Lower lobe of right lung (tissue), 2 donors: ENCODE results near the gene AUTS2. TPM values are rescaled to one million over a fixed set of nuclear protein-coding genes. Genes with fewer than 3 reads are reported as not detected.

Experiments used
- ATAC-seq, 2 donors: fragments of 200-7000 bp; cut with Tn5 transposase; one replicate each; pipeline ENCODE4 v1.9.1; 2020 to 2022; ENCODE audit warnings: mild to moderate bottlenecking in 2 of 2, moderate library complexity in 2 of 2
- DNase-seq: peaks from one replicate; pipeline ENCODE4 v3.0.0-alpha.2; 2020
- H3K27ac ChIP-seq: fragments of 200-600 bp; one replicate; pipeline ENCODE4 v1.8.0; 2022
- H3K27me3 ChIP-seq: fragments of 200-600 bp; one replicate; pipeline ENCODE4 v1.8.0; 2022; ENCODE audit warnings: low read depth
- H3K36me3 ChIP-seq: fragments of 200-600 bp; one replicate; pipeline ENCODE4 v1.8.0; 2022; ENCODE audit warnings: mild to moderate bottlenecking
- H3K4me1 ChIP-seq: fragments of 200-600 bp; one replicate; pipeline ENCODE4 v1.8.0; 2022
- H3K4me3 ChIP-seq: fragments of 200-600 bp; one replicate; pipeline ENCODE4 v1.8.0; 2022; ENCODE audit warnings: mild to moderate bottlenecking
- H3K9me3 ChIP-seq: fragments of 200-600 bp; one replicate; pipeline ENCODE4 v1.8.0; 2022
- CTCF ChIP-seq: fragments of 200-600 bp; IDR thresholded peaks from one replicate; pipeline ENCODE4 v1.8.0; 2022; ENCODE audit warnings: antibody characterized with exemption, mild to moderate bottlenecking
- intact Hi-C: fragments of 100-400 bp; cut with DNase I; formaldehyde crosslinking; loops from one replicate; pipeline ENCODE4 v1.11.0; 2022
- total RNA-seq: library from RNA; stranded (reverse); fragmentation: NEBNext Ultra II Directional; extraction: Animal tissue kit (Norgen Biotek cat#: 25700); gene quantifications from one replicate; pipeline ENCODE4 v1.2.1, GENCODE V29; 2021
- donor health status: DM: no; HTN: yes; CAD: no; lungs with severe emphysema.

AUTS2 gene
- total RNA-seq, 1 donor from 2014 or later: 45.7 TPM

GRCh38 chr7:70744492-70744891, 1146.2 kb downstream of the AUTS2 start:
- intact Hi-C loops: no loop called here
- TF ChIP-seq CTCF: no peak
- no peak overlapping the region for H3K4me3 ChIP-seq
- H3K4me1 ChIP-seq: peaks cover 7% of the 10 kb centered on the region
- H3K27me3 ChIP-seq: no peaks in the 10 kb centered on the region
- no peaks in the 10 kb centered on the region for H3K36me3 ChIP-seq
- H3K9me3 ChIP-seq: no peaks in the 10 kb centered on the region
- ATAC-seq (no peak), DNase-seq (no peak)
- H3K27ac ChIP-seq: no peak overlapping the region

- H3K27me3 ChIP-seq: no peaks in the 10 kb centered on the region
- H3K4me1 ChIP-seq: peaks cover 9% of the 10 kb centered on the region
- no peak for DNase-seq
- no peaks in the 10 kb centered on the region for H3K36me3 ChIP-seq
- intact Hi-C loops: no loop called here
- TF ChIP-seq CTCF: no peak
- H3K4me3 ChIP-seq: no peak overlapping the region
- no peak overlapping the region for H3K27ac ChIP-seq
- H3K9me3 ChIP-seq: no peaks in the 10 kb centered on the region
- no peak for ATAC-seq
Observed at GRCh38 chr7:70749831-70750230, 1151.6 kb downstream of the AUTS2 start.

- Histone ChIP-seq H3K4me3 (no peak overlapping the region), H3K27ac (no peak overlapping the region), H3K4me1 (peaks cover 9% of the 10 kb centered on the region), H3K27me3 (no peaks in the 10 kb centered on the region), H3K36me3 (no peaks in the 10 kb centered on the region), H3K9me3 (no peaks in the 10 kb centered on the region)
- no peak for TF ChIP-seq CTCF
- intact Hi-C loops: no loop called here
- ATAC-seq (no peak), DNase-seq (no peak)
Observed at GRCh38 chr7:70751895-70752294, 1153.6 kb downstream of the AUTS2 start.

GRCh38 chr7:70752794-70753241, 1154.5 kb downstream of the AUTS2 start:
- ATAC-seq: no peak
- no peaks in the 10 kb centered on the region for H3K27me3 ChIP-seq
- H3K9me3 ChIP-seq: no peaks in the 10 kb centered on the region
- H3K4me1 ChIP-seq: peaks cover 9% of the 10 kb centered on the region
- H3K4me3 ChIP-seq: no peak overlapping the region
- intact Hi-C loops: no loop called here
- H3K27ac ChIP-seq: no peak overlapping the region
- TF ChIP-seq CTCF: no peak
- no peak for DNase-seq
- no peaks in the 10 kb centered on the region for H3K36me3 ChIP-seq

GRCh38 chr7:70756789-70757188, 1158.5 kb downstream of the AUTS2 start:
- ATAC-seq: no peak
- Histone ChIP-seq H3K4me1 (peaks cover 10% of the 10 kb centered on the region), H3K27ac (no peak overlapping the region), H3K9me3 (no peaks in the 10 kb centered on the region), H3K4me3 (no peak overlapping the region), H3K27me3 (no peaks in the 10 kb centered on the region), H3K36me3 (no peaks in the 10 kb centered on the region)
- TF ChIP-seq CTCF: no peak
- intact Hi-C loops: no loop called here
- DNase-seq: no peak

- no peak for DNase-seq
- Histone ChIP-seq H3K27me3 (no peaks in the 10 kb centered on the region), H3K4me1 (peaks cover 4% of the 10 kb centered on the region), H3K4me3 (no peak overlapping the region), H3K9me3 (no peaks in the 10 kb centered on the region), H3K27ac (no peak overlapping the region), H3K36me3 (no peaks in the 10 kb centered on the region)
- TF ChIP-seq CTCF: no peak
- intact Hi-C loops: no loop called here
- no peak for ATAC-seq
Observed at GRCh38 chr7:70758646-70759045, 1160.4 kb downstream of the AUTS2 start.
